HL-60/S4 (cell line): ENCODE measurements around the gene RBM19.
"Not testable (repeated sequence)": the region's sequence is repeated elsewhere in the genome, so short reads cannot be mapped to it uniquely, and the experiment has no call there.

ENCODE experiments used
- in situ Hi-C: fragments of 300-500 bp; cut with MboI; formaldehyde crosslinking; loops from 2 replicates; pipeline ENCODE4 v1.14.3; 2022; ENCODE audit warnings: low sequenced_read_pairs

The RBM19 gene, protein sequence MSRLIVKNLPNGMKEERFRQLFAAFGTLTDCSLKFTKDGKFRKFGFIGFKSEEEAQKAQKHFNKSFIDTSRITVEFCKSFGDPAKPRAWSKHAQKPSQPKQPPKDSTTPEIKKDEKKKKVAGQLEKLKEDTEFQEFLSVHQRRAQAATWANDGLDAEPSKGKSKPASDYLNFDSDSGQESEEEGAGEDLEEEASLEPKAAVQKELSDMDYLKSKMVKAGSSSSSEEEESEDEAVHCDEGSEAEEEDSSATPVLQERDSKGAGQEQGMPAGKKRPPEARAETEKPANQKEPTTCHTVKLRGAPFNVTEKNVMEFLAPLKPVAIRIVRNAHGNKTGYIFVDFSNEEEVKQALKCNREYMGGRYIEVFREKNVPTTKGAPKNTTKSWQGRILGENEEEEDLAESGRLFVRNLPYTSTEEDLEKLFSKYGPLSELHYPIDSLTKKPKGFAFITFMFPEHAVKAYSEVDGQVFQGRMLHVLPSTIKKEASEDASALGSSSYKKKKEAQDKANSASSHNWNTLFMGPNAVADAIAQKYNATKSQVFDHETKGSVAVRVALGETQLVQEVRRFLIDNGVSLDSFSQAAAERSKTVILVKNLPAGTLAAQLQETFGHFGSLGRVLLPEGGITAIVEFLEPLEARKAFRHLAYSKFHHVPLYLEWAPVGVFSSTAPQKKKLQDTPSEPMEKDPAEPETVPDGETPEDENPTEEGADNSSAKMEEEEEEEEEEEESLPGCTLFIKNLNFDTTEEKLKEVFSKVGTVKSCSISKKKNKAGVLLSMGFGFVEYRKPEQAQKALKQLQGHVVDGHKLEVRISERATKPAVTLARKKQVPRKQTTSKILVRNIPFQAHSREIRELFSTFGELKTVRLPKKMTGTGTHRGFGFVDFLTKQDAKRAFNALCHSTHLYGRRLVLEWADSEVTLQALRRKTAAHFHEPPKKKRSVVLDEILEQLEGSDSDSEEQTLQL

DNA sequence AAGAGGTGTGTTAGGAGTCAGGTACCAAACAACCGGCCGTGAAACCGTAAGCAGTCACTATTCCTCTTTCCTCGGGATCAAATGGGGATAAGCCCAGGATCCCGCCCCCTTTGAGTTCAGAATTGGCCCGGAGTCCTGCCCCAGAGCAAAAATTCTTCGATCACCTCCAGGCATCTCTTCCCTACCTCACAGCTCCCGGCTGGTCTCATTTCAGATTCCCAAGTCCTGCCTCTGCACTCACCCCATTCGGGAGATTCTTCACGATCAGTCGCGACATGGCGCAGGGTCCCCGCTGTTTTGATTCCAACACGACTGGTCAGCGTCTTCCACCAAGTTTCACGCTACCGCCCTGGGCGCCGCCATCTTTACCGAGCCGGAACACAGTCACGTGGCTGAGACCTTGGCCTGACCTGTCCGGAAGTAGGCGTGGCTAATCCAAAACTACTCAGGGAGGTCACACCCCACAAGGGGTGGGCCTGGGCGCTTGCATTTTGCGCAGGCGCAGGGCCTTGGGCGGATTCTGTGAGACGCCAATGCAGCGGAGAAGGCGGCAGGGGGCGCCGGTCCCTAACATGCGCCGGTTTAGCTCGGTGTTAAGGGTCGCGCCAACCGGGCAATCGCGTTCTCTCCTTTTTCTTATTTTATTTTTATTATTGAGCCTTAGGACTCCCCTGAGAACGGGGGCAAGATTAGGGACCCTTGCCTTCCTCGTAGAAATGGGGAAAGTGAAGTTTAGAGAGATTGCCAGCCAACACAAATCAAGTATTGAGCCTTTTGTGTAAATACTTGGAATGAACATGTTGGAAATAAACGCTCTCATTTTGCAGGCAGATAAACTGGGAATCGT, at the start of gene RBM19:
Gene RBM19, minus strand, starts transcription at position 375 of the 847 bp plus-strand sequence. Its CDS starts 98 bp downstream, at position 277.
- in situ Hi-C loops = no loop called here

DNA sequence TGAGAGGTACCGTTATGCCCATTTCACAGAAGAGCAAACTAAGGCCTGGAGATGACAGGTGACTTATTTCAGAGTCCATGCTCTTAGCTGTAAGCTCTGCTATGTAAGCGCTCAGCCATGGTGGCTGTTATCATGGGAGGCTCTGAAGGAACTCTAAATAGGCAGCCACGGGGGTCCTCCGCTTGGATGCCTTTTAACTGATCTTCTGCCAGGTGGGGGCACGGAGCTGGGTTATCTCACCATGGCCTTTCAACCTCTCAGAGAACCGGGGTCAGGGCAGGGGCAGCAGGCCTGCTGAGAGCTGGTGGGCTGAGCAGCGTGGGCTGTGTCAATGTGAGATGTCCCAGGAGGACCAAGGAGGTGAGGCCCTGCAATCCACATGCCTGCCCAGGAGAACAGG, 49.7 kb upstream of the RBM19 start:
- in situ Hi-C loops = no loop called here

DNA sequence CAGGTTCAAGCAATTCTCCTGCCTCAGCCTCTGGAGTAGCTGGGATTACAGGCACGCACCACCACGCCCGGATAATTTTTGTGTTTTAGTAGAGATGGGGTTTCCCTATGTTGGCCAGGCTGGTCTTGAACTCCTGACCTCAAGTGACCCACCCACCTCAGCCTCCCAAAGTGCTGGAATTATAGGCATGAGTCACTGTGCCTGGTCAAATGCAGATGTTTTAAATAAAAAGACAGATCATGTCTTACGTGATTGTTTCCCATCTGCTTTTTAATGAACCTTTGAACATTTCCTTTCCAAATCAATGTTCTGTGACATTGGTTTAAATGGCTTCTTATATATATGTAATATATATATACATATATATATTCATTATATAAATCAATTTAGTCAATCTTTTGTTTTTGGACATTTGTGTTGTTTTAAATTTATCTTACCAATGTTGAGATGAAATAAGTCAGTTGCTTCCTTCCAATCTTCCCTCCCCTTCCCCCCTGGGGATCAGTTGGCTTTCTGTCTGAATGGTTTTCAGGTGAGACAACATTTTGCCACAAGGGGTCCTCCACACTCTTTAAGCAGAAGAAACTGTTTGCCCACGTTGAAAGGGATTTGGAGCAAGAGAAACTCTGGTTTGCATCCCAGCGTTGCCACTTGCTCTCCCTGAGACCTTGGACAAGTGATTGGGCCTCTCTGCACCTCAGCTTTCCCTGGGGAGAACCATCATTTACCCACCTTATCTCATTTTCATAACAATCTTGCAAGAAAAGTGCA, 47.6 kb upstream of the RBM19 start:
- in situ Hi-C loops = no loop called here

DNA sequence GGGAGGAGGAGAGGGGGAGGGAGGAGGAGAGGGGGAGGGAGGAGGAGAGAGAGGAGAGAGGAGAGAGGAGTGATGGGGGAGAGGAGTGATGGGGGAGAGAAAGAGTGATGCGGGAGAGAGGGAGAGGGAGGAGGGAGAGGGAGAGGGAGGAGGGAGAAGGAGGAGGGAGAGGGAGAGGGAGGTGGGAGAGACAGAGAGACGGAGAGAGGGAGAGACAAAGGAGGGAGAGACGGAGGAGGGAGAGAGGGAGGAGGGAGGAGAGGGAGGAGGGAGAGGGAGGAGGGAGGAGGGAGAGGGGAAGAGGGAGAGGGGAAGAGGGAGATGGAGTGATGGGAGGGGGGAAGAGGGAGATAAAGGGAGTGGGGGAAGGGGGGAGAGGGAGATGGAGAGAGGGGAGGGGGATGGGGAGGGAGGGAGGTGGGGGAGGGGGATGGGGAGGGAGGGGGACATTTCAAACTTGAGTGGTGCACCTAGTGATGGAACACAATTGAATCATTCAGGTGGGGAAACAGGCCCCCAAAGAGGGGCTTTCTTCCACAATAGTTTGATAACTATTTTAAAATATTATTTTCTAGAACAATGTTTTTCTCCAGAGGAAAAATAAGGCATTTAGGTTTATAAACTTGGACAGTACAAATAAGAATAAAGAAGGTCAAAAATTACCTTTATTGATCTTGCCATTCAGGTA, 46.8 kb upstream of the RBM19 start:
- in situ Hi-C loops = no loop called here

DNA sequence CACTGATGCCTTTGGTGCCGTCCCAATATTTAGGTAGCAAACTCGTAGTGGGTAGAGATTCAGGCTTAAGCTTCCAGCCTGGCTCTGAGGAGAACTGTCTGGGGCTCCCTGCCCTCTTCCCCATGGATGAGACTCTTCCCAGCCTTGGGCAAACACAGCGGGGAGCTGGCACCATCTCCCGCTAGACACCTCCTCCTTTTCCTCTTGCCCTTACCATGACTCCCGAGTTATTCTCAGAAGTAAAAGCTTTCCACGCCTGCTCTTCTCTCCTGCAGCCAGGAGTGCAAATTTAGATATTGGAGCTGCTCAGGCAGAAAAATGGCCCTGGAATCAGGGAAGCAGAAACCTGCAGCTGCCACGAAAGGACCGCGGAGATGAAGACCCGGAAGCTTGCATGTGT, 45.6 kb upstream of the RBM19 start:
- in situ Hi-C loops = no loop called here

DNA sequence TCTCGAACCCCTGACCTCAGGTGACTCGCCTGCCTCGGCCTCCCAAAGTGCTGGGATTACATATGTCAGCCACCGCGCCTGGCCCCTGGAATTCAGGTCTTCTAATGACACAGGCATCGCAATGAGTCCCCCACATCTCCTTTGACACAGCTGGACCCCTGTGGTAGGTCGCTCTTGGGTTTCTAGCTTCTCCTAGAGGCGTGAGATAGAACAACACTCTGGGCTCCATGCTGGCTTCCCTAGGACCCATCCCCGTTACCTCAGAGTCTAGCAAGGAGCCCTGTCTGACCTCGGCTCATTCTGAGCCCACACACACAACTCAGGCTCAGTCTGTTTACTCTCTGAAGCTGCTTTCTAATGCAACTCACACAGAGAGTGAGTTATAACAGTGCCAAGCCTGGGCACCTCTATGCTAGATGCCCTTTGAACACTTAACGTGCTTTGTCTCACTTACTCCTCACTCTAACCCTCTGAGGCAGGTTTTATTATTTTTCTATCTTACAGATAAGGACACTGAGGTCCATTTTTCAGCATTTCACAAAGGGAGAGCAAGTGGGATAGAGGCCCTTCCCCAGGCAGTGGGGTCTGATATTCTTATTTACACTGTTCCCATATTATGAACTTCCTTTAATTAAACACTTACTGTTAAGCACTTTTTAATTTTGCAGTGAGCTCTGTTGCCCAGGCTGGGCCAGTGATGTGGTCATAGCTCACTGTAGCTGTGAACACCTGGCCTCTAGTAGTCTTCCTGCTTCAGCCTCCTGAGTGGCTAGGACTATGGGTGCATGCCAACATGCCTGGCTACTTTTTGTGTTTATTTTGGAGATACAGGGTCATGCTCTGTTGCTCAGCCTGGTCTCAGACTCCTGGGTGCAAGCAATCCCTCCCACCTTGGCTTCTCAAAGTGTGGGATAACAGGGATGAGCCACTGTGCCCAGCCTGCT, 40.6 kb upstream of the RBM19 start:
- in situ Hi-C loops = no loop called here

DNA sequence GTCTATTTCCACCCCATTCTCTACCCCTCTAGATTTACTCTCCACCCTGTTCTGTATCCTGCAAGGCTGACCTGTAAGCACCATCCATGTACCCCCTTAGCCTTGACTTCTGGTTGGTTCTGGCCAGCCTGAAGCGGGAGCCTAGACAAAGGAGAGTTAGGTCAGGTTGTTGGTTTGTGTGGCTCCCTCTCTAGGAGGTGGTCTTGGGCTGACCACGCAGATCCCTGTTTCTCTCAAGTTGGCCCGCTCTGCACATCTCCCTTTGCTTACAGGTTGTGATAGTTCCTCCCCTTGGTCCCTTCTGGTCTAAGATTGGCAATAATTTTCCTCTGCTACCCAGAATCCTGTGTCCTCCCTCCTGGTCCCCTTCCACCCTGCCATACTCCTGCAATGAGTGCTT, 38.3 kb upstream of the RBM19 start:
- in situ Hi-C loops = no loop called here

DNA sequence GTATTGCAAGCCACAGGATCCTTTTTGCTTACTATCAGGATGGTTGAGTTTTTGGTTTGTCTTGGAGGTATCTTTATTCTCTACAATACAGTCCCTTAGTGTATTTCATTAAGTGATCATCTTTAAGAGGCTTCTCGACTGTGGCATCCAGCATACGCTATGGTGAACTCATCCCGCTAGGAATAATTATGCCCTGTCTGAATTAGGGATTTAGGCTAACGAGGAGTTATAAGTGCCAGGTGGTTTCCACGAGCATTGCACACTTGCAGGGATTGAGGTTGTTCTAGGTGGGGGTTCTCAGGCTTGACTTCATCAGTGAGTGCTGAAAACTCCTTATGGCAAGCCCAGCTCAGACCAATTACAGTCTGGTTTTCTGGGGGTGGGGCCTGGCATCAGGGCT, 37.2 kb upstream of the RBM19 start:
- in situ Hi-C loops = no loop called here

DNA sequence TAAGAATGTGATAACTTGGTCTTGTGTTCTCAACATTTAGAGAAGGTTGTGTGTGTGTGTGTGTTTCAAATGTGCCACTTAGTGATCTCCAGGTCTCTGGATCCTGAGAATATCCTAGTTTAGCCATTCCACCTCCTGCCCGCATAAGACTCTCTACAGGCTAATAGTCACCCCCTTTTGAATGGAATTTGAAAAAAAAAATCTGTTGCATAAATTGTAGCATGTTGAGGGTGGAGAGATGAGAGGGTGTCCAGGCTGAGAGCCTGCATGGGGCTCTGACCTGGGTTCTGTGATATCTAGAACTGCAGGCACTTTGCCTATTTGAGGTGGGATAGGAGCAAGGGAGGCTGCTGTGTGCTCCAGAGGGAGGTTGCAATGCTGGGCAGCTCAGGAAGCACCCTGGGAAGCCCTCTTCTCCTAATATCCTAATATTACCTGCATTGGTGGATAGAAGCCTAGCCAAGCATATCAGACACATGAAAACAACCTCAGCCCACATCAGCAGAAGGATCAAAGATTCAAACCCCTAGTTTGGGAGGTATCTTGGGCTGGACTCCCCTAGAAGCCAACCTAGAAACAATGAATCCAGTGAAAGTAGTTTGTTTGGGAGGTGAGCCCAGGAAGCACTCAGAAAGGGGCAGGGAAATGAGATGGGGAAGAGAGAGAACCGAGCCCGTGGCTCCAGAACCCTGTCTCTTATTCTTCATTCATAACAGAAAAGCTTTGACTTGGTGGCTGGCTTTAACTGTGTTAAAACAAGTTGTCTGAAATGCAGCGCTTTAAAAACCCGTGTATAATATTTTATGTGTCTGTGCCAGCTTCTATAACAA, 35.6 kb upstream of the RBM19 start:
- in situ Hi-C loops = no loop called here

DNA sequence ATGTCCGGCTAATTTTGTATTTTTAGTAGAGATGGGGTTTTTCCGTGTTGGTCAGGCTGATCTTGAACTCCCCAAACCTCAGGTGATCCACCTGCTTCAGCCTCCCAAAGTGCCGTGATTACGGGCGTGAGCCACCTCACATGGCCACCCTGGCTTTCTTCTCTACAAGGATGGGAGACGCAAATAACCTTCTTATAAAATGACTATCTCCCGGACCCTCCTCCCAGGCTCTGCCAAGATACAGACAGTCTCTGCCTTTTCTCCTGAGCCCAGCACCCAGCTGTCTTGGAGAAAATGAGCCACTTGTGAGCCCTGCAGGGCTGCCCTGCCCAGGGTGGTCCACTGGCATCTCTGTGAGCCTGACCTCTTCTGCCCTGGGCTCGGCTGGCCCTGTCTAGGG, 34.7 kb upstream of the RBM19 start:
- in situ Hi-C loops = no loop called here

DNA sequence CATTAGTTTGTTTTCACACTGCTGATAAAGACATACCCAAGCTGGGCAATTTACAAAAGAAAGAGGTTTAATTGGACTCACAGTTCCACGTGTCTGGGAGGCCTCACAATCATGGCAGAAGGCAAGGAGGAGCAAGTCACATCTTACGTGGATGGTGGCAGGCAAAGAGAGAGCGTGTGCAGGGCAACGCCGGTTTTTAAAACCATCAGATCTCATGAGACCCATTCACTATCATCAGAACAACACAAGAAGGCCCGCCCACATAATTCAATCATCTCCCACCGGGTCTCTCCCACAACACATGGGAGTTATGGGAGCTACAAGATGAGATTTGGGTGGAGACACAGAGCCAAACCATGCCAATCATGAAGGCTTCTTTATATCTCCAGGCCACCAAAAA, 34.1 kb upstream of the RBM19 start:
- in situ Hi-C loops = not testable (repeated sequence)

DNA sequence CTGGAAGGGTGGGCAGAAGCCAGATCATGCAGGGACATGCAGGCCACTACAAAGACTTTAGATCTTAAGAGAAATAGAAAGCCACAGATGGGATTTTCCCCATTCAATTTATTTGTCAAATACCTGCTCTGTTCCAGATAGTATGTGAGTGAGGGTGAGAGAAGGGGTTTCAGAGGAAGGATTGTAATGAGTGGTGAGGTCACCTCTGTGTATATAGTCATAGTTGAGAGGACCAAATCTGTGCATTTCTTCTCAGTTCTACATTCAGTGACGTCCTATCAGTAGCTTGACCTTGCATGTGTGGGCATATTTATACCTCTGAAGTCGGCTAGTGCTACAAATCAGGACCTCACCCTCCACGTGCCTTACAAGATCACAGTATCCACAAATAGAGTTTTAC, 31.2 kb upstream of the RBM19 start:
- in situ Hi-C loops = loop anchor here (25.0 kb wide), 1 partner anchor 1915 kb away; no protein-coding TSS in a partner anchor

DNA sequence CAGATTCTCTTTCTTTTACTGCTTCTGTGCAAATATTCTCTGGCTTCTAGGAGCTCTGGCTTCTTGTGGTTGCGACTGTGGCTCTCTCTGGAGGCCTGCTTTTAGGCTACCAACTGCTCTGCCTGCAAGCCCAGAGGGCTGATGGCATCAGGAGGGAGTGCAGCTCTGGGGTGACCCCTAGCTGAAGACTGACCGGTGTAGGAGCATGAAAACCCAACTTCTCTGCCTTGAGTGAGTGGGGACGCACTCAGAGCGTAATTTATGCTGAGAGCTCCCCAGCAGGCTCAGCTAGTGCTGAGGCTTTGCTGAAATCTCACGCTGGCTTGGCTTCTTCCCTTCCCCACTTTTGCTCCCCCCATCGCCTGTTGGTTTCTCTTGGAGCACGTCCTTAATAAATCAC, 29.9 kb upstream of the RBM19 start:
- in situ Hi-C loops = loop anchor here (25.0 kb wide), 1 partner anchor 1916 kb away; no protein-coding TSS in a partner anchor

DNA sequence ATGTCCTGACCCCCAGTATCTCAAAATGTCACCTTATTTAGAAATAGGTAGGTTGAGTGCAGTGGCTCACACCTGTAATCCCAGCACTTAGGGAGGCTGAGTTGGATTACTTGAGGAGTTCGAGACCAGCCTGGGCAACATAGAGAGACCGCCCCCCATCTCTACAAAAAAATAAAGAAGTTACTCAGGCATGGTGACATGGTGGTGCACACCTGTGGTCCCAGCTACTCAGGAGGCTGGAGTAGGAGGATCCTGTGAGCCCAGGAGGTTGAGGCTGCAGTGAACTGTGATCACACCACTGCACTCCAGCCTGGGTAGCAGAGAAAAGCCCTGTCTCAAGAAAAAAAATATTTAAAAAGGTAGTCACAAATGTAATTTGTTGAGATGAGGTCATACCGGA, 27.9 kb upstream of the RBM19 start:
- in situ Hi-C loops = loop anchor here (25.0 kb wide), 1 partner anchor 1918 kb away; no protein-coding TSS in a partner anchor

DNA sequence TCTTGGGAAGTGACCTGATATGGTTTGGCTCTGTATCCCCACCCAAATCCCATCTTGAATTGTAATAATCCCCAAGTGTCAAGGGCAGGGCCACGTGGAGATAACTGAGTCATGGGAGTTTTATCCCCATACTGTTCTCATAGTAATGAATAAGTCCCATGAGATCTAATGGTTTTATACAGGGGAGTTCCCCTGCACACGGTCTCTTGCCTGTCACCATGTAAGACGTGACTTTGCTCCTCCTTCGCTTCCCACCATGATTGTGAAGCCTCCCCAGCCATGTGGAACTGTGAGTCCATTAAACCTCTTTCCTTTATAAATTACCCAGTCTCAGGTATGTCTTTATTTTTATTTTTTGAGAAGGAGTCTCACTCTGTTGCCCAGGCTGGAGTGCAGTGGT, 26.6 kb upstream of the RBM19 start:
- in situ Hi-C loops = loop anchor here (25.0 kb wide), 1 partner anchor 1920 kb away; no protein-coding TSS in a partner anchor

DNA sequence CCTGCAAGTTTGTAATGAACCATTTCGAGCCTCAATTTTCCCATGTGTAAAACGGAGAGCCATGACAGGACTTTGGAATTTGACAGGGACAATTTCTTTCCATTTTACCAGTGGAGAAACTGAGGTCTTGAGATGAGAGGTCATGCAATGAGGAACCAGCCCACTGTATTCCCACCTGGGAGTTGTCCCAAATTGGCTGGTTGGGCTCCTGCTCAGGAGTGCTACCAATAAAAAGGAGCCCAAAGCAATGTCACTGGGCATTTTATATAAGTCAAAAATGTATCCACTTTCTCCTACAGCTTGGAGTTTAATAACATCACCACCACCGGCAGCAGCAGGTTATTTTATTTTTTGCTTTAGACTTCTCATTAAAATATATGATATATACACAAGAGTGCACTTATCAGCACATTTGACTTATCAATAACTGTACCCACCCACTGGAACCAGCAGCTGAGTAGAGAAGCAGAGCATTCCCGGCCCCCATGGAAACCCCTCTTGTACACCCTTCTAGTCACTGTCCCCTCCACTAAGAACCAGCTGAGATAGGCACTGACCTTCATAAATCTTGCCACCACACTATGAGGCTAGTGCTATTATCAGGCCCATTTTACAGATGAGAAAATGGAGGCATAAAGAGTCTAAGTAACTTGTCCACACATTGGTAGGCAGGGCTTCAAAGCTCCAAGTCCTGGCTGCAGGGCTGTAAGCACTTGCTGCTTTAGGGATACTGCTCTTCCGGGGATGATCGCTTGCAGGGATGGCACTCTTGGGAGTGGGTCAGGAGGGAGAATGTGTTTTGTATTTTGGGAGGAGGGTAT, 25.3 kb upstream of the RBM19 start:
- in situ Hi-C loops = loop anchor here (25.0 kb wide), 1 partner anchor 1921 kb away; no protein-coding TSS in a partner anchor
